Activated T-helper 2 cell treated with anti-CD3 and anti-CD28 coated beads, Interferon-gamma antibody, Interleukin-2, Interleukin-4, amounts not matched to agents 10 μg/mL and 5 μg/mL and 100 μg/mL, durations not matched to agents 14 hours and 24 hours and 36 hours (primary cell): ENCODE results near the gene CAPRIN2. TPM values are rescaled to one million over a fixed set of nuclear protein-coding genes. Genes with fewer than 3 reads are reported as not detected.

Experiments
- DNase-seq: peaks from one replicate; pipeline ENCODE4 v3.0.0; 2021; ENCODE audit warnings: low spot score
- H3K27ac Mint-ChIP-seq: one replicate; pipeline ENCODE4 v1.8.0; 2021; ENCODE audit warnings: mixed read lengths
- H3K27me3 Mint-ChIP-seq: one replicate; pipeline ENCODE4 v1.8.0; 2021; ENCODE audit warnings: low read depth, mixed read lengths
- H3K36me3 Mint-ChIP-seq: one replicate; pipeline ENCODE4 v1.8.0; 2021; ENCODE audit warnings: low read depth, mixed read lengths
- H3K4me1 Mint-ChIP-seq: one replicate; pipeline ENCODE4 v1.8.0; 2021; ENCODE audit warnings: low read depth, mixed read lengths
- H3K4me3 Mint-ChIP-seq: one replicate; pipeline ENCODE4 v1.8.0; 2021; ENCODE audit warnings: low read depth, mild to moderate bottlenecking, moderate library complexity, mixed read lengths
- H3K9me3 Mint-ChIP-seq: one replicate; pipeline ENCODE4 v1.8.0; 2021; ENCODE audit warnings: mixed read lengths
- intact Hi-C: fragments of 100-400 bp; cut with micrococcal nuclease; formaldehyde crosslinking; loops from one replicate; pipeline ENCODE4 v1.15.1; 2023
- total RNA-seq: library from RNA; stranded (reverse); gene quantifications from 2 replicates; pipeline ENCODE4 v1.2.3, GENCODE V29; 2022

Gene CAPRIN2
- total RNA-seq, 1 donor from 2014 or later: 13.5 TPM

DNA sequence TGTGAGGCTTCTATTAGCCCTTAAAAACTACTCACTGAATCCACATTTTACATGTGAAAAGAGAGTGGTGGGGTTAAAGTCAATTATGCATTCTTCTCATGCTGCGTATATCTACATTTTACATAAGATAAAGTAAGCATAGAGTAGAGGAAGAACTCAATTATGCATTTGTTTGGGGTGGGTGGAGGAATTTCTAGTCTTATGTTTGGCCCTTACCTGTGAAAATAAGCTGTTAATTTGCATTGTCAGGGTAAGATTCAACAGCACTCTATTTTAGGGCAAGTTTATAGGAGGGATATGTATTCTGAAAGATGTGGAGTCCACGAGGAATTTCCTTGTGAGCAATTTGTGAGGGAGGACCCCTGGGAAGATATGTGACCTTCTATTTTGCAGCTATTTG, 30.9 kb upstream of the CAPRIN2 start:
- no peak overlapping the region for H3K4me3 Mint-ChIP-seq
- no peaks in the 10 kb centered on the region for H3K4me1 Mint-ChIP-seq
- intact Hi-C loops: no loop called here
- no peaks in the 10 kb centered on the region for H3K36me3 Mint-ChIP-seq
- DNase-seq: no peak
- no peak overlapping the region for H3K27ac Mint-ChIP-seq
- no peaks in the 10 kb centered on the region for H3K9me3 Mint-ChIP-seq
- H3K27me3 Mint-ChIP-seq: peaks cover 29% of the 10 kb centered on the region

DNA sequence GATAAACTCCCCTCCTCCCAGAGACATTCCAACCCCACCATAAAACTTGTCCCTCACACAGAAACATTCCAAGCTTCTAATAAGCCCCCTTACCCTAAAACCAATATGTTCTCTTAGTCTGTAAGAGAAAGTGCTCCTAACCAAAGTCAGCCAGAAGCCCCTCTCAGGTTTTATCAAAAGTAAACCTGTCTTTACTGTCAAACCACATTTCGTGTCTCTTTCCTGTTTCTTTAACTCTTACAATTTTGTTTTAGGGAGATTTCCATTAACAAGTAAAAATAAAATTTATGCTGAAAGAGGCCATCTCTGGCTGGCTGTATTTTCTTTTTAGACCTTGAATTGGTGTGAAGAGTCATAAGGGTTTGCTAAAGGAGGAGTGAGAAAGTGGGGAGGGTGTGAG, 29.8 kb upstream of the CAPRIN2 start:
- H3K4me1 Mint-ChIP-seq: no peaks in the 10 kb centered on the region
- H3K27ac Mint-ChIP-seq: no peak overlapping the region
- H3K36me3 Mint-ChIP-seq: no peaks in the 10 kb centered on the region
- DNase-seq: no peak
- H3K27me3 Mint-ChIP-seq: peaks cover 28% of the 10 kb centered on the region
- no peaks in the 10 kb centered on the region for H3K9me3 Mint-ChIP-seq
- no peak overlapping the region for H3K4me3 Mint-ChIP-seq
- intact Hi-C loops: no loop called here

DNA sequence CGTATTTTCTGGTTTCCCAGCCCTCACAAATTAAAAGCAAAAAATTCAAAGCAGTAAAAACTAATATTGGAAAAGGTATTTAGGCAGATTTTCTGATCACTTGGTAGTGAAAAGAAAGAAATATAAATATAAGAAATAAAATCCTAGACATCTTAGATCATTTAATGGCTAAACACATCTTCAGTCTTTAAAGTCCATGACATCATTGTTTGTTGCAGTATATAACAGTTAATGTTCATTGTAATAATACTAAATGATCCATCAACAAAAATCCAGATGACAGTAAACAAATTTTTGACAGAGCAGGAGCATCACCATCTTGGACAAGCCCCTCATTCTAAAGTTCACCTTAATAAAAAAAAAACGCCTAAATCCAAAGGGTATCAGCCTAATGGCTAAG, 29.2 kb upstream of the CAPRIN2 start:
- H3K4me3 Mint-ChIP-seq: no peak overlapping the region
- DNase-seq: no peak
- intact Hi-C loops: no loop called here
- no peaks in the 10 kb centered on the region for H3K9me3 Mint-ChIP-seq
- H3K36me3 Mint-ChIP-seq: no peaks in the 10 kb centered on the region
- H3K4me1 Mint-ChIP-seq: no peaks in the 10 kb centered on the region
- no peak overlapping the region for H3K27ac Mint-ChIP-seq
- H3K27me3 Mint-ChIP-seq: peaks cover 29% of the 10 kb centered on the region

DNA sequence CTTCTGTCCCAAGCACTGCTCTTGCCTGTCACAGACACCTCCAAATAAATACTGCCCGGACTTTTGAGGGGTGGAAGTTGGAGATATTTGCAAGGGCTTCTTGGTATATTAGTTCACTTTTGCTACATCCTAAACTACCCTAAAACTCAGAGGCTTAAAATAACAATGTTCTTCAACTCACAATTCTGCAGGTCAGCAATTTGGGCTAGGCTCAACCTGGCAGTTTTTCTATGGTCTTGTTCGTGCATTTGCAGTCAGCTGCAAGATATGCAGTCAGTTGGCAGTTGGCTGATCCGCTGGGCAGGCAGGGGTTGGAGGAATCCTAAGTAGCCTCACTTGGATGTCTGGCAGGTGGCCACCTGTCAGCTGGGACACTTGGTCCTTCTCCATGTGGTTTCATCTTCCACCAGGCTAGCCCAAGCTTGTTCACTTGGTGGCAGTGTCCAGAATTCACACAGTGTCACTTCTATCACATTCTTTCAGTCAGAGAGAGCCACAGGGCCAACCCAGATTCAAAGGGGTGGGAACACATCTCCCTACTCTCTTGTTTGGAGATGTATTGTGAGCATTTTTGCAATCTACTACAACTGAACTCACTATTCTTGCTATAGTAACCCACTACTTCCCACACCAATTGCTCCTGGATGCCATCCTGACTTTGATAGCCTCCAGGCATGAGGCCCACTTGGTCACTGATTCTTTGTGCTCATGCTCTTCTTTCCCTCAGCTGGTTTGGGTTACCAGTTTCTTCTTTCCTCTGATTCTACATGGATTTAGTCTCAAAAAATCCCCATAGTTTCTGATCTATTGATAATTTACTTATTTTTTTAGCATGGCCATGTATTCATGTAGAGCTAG, 27.8 kb upstream of the CAPRIN2 start:
- Mint-ChIP-seq H3K27me3 (peaks cover 29% of the 10 kb centered on the region), H3K4me3 (no peak overlapping the region), H3K4me1 (no peaks in the 10 kb centered on the region), H3K27ac (no peak overlapping the region), H3K36me3 (no peaks in the 10 kb centered on the region), H3K9me3 (peaks cover 2% of the 10 kb centered on the region)
- no peak for DNase-seq
- intact Hi-C loops: no loop called here

DNA sequence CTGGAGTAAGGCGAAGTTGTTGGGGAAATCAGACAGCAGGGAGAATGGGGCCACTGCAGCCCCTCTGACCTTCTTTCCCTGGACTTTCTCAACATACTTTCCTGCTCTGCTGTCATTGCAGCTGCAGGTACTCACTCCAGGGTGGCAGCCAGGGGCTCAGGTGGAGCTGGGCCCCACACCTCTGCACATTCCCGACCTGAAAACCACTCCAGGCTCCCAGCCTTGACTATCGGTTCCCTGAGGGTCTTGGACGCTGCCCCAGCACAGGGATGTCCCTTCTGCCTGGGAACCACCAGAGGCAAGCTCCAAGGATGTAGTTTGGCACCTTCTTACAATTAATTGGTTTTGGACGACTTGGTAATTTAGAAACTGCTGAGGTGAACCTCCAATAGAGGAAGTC, 24.8 kb upstream of the CAPRIN2 start:
- DNase-seq: no peak
- intact Hi-C loops: no loop called here
- no peak overlapping the region for H3K4me3 Mint-ChIP-seq
- H3K27me3 Mint-ChIP-seq: peaks cover 15% of the 10 kb centered on the region
- no peaks in the 10 kb centered on the region for H3K4me1 Mint-ChIP-seq
- H3K9me3 Mint-ChIP-seq: peaks cover 3% of the 10 kb centered on the region
- no peaks in the 10 kb centered on the region for H3K36me3 Mint-ChIP-seq
- H3K27ac Mint-ChIP-seq: no peak overlapping the region

DNA sequence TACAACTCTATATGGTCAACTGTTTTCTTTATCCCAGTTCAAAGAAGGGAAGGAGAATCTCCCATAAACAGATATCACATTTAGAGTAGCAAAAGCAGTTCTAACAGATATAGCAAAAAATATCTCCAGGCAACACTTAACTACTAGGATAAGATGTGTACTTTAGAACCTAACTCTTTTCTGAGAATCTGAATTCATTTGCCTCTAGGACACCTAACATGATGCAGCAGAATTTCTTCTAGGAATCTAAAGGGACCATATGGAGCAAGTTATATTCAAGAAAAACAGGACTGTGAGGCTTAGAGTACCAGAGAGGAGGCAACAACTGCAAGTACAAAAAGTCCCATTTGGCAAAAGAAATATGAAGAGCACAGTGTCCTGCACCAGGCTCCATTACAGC, 24.4 kb upstream of the CAPRIN2 start:
- Mint-ChIP-seq H3K27ac (no peak overlapping the region), H3K36me3 (no peaks in the 10 kb centered on the region), H3K4me1 (no peaks in the 10 kb centered on the region), H3K9me3 (peaks cover 3% of the 10 kb centered on the region), H3K4me3 (no peak overlapping the region), H3K27me3 (peaks cover 11% of the 10 kb centered on the region)
- no peak for DNase-seq
- intact Hi-C loops: no loop called here

DNA sequence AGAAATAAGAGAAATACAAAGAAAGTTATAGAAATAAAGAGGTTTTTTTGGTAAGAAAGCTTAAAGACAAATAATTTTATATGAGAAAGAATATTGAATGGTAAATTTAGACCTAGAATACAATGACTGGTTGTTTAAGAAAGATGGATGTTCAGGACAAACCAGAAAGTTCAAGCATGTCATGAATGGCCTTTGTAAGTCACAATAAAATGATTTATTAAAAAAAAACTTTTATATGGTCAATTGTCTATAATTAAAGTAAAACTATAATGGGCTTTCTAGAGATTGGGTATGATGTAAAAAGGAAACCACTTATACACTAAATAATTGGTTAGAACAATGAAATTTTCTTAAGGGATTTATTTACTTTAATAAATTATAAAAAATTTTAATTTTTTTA, 19.8 kb upstream of the CAPRIN2 start:
- H3K4me1 Mint-ChIP-seq: no peaks in the 10 kb centered on the region
- intact Hi-C loops: no loop called here
- no peaks in the 10 kb centered on the region for H3K36me3 Mint-ChIP-seq
- peaks cover 10% of the 10 kb centered on the region for H3K27me3 Mint-ChIP-seq
- H3K9me3 Mint-ChIP-seq: peaks cover 3% of the 10 kb centered on the region
- no peak for DNase-seq
- H3K4me3 Mint-ChIP-seq: no peak overlapping the region
- H3K27ac Mint-ChIP-seq: no peak overlapping the region

DNA sequence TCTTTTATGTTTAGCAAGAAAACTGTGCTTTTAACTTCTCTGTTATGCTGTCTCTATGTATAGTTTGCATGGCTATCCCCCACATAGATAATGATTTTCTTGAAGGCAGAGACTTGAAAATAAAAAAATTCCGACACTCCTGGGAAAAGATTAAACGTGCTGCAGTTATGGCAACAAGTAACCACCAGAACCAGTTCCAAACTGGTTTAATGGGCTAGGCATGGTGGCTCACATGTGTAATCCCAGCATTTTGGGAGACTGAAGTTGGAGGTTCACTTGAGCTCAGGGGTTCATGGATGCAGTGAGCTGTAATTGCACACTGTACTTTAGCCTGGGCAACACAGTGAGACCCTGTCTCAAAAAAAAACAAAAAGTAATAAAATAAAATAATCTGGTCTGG, 15.1 kb upstream of the CAPRIN2 start:
- no peak overlapping the region for H3K27ac Mint-ChIP-seq
- intact Hi-C loops: no loop called here
- no peaks in the 10 kb centered on the region for H3K36me3 Mint-ChIP-seq

DNA sequence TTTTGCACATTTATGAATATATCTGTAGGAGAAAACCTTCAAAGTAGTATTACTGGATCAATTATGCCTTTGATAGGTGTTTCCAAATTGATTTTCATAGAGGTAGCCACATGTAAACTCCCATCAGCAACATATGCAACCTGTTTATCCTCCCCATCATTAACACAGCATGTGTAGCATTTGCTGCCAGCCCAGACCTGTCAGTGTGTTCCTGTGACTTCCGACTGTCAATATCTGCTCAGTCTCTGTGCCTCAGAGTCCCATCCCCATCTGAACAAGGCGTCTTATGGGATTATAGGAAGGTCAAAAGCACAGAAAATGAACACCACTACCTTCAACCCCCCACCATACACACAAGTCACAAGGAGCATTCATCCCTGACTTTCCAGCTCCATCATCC, 9.5 kb upstream of the CAPRIN2 start:
- Mint-ChIP-seq H3K4me1 (no peaks in the 10 kb centered on the region), H3K9me3 (no peaks in the 10 kb centered on the region), H3K36me3 (no peaks in the 10 kb centered on the region), H3K27ac (no peak overlapping the region), H3K27me3 (peaks cover 29% of the 10 kb centered on the region), H3K4me3 (no peak overlapping the region)
- intact Hi-C loops: no loop called here
- no peak for DNase-seq

More for the DNA sequence above, 15.1 kb upstream of the CAPRIN2 start:
- DNase-seq: no peak
- H3K4me3 Mint-ChIP-seq: no peak overlapping the region
- no peaks in the 10 kb centered on the region for H3K9me3 Mint-ChIP-seq
- peaks cover 28% of the 10 kb centered on the region for H3K27me3 Mint-ChIP-seq
- no peaks in the 10 kb centered on the region for H3K4me1 Mint-ChIP-seq

DNA sequence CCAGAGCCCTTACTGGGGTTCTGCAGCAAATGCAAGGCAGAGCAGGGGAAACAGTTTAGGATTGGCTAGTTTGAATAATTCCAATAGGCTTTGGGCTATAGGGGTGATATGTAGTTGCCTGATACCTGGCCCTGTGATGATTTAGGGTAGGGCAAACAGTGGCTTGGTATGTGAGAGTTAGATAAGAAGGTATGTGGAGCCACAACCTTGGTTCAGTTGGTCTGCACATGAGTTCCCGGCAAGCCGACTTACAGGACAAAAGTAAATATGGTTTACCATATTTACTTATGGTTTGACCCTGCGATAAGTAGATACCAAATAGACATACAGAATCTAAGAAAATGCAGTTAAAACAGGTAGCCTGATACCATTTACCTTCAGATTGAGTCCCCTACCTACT, 8.3 kb upstream of the CAPRIN2 start:
- Mint-ChIP-seq H3K4me3 (no peak overlapping the region), H3K36me3 (no peaks in the 10 kb centered on the region), H3K27me3 (peaks cover 27% of the 10 kb centered on the region), H3K9me3 (no peaks in the 10 kb centered on the region), H3K27ac (no peak overlapping the region), H3K4me1 (no peaks in the 10 kb centered on the region)
- DNase-seq: no peak
- intact Hi-C loops: no loop called here

DNA sequence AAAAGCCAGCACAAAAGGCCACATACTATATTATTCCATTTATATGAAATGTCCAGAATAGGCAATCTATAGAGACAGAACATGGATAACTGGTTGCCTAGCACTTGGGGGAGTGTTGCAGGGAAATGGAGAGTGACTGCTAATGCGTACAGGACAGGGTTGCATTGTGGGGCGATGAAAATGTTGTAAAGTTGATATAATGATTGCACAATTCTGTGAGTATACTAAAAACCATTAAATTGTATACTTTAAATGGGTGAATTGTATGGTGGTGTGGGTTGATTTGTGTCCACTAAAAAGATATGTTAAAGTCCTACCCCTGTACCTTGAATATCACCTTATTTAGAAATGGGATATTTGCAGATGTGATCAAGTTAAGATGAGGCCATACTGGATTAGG, 7.0 kb upstream of the CAPRIN2 start:
- intact Hi-C loops: no loop called here
- H3K4me1 Mint-ChIP-seq: peaks cover 3% of the 10 kb centered on the region

DNA sequence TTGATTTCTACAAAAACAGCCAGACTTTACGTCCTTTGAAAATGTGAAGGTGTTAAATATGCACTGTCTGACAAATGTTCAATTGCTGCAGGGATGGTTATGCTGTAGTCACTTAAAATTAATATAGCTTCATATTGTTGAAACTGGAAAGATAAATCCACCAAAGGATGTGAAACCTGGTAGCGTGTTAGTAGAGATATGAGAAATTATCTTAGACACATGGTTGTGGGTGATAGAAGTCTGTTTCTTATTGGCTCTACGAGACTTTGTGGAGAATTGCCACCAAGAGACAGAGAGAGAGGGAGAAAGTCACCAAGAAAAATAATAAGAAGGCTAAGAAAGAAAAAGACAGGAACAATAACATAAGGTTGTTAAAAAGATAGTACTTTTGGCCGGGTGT, 2.6 kb upstream of the CAPRIN2 start:
- no peak overlapping the region for H3K27ac Mint-ChIP-seq
- no peaks in the 10 kb centered on the region for H3K9me3 Mint-ChIP-seq
- H3K4me1 Mint-ChIP-seq: peaks cover 25% of the 10 kb centered on the region
- H3K27me3 Mint-ChIP-seq: no peaks in the 10 kb centered on the region
- intact Hi-C loops: loop anchor here (10.0 kb wide), 2 partner anchors 567 to 1653 kb away; partner anchors contain the start of gene SINHCAF
- no peak overlapping the region for H3K4me3 Mint-ChIP-seq
- DNase-seq: no peak
- H3K36me3 Mint-ChIP-seq: peaks cover 3% of the 10 kb centered on the region

More for the DNA sequence above, 7.0 kb upstream of the CAPRIN2 start:
- no peaks in the 10 kb centered on the region for H3K9me3 Mint-ChIP-seq
- no peak overlapping the region for H3K4me3 Mint-ChIP-seq
- DNase-seq: no peak
- peaks cover 18% of the 10 kb centered on the region for H3K27me3 Mint-ChIP-seq
- no peak overlapping the region for H3K27ac Mint-ChIP-seq
- H3K36me3 Mint-ChIP-seq: no peaks in the 10 kb centered on the region

DNA sequence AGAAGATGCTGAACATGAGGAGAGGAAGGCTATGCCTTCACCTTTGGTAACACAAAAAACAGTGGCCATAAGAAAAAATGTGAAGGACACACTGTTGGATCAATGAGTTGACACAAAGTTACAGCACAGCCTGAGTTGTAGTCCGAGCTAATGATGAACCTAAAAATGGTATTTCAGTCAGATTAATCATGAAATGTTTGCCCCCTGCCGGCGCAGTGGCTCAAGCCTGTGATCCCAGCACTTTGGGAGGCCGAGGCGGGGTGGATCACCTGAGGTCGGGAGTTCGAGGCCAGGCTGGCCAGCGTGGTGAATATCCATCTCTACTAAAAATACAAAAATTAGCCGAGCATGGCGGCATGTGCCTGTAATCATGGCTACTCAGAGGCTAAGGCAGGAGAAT, 1.3 kb upstream of the CAPRIN2 start:
- Mint-ChIP-seq H3K27me3 (no peaks in the 10 kb centered on the region), H3K27ac (no peak overlapping the region), H3K9me3 (no peaks in the 10 kb centered on the region), H3K4me3 (no peak overlapping the region), H3K36me3 (peaks cover 3% of the 10 kb centered on the region), H3K4me1 (peaks cover 28% of the 10 kb centered on the region)
- DNase-seq: no peak
- intact Hi-C loops: loop anchor here (10.0 kb wide), 2 partner anchors 569 to 1651 kb away; partner anchors contain the start of gene SINHCAF
